HEK293 (cell line): ENCODE data around the gene SH3TC1.

ENCODE experiments used
- CTCF ChIA-PET: fragments of 350-600 bp; formaldehyde crosslinking; extraction: SDS; loops from one replicate; lab custom pipeline; 2021; ENCODE audit warnings: antibody characterized with exemption; lab: Yijun Ruan, JAX
- POLR2A ChIA-PET: fragments of 300-600 bp; formaldehyde crosslinking; extraction: SDS; loops from one replicate; lab custom pipeline; 2020; ENCODE audit warnings: antibody characterized with exemption, inconsistent platforms; lab: Yijun Ruan, JAX
- H3K27ac ChIP-seq: fragments of 200-500 bp; sonication (Bioruptor generic); 2 replicates; pipeline ENCODE4 v1.5.1; 2014; ENCODE audit warnings: low read depth, low read length, control low read depth, inconsistent platforms; ENCODE audit errors: extremely low read depth
- H3K36me3 ChIP-seq, 2 experiments: fragments of 200-500 bp in 1 of 2; sonication (Bioruptor generic) in 1 of 2; 1 replicate in 1 of 2; 2 replicates in 1 of 2; pipeline ENCODE4 v1.5.1; 2014 to 2017; ENCODE audit warnings: inconsistent platforms in 2 of 2, low read length in 2 of 2; ENCODE audit not compliant: control insufficient read depth in 2 of 2, insufficient read depth in 1 of 2
- H3K4me1 ChIP-seq: fragments of 200-500 bp; sonication (Bioruptor generic); 2 replicates; pipeline ENCODE4 v1.5.1; 2014; ENCODE audit warnings: mild to moderate bottlenecking, low read length, inconsistent platforms; ENCODE audit not compliant: control insufficient read depth, insufficient read depth
- H3K4me3 ChIP-seq: 2 replicates; pipeline ENCODE4 v1.5.1; 2011; ENCODE audit warnings: low read depth, mild to moderate bottlenecking, control low read depth, low read length, moderate library complexity
- H3K9me3 ChIP-seq: fragments of 200-500 bp; sonication (Bioruptor generic); 2 replicates; pipeline ENCODE4 v1.5.1; 2014; ENCODE audit warnings: low read depth, low read length, inconsistent platforms; ENCODE audit not compliant: control insufficient read depth, insufficient read depth
- HOXC10 ChIP-seq: sonication (generic); formaldehyde crosslinking; IDR thresholded peaks from 2 replicates; pipeline ENCODE4 v1.8.1; 2023; ENCODE audit warnings: mild to moderate bottlenecking, missing genetic modification reagents
- KLF17 ChIP-seq: fragments of 450-650 bp; formaldehyde crosslinking; IDR thresholded peaks from 2 replicates; pipeline ENCODE4 v1.5.1; 2016; ENCODE audit warnings: missing biosample characterization, missing genetic modification characterization
- KLF9 ChIP-seq: fragments of 450-650 bp; formaldehyde crosslinking; IDR thresholded peaks from 2 replicates; pipeline ENCODE4 v1.5.1; 2016; ENCODE audit warnings: missing biosample characterization, missing genetic modification characterization, low read depth
- MYNN ChIP-seq: fragments of 450-650 bp; formaldehyde crosslinking; IDR thresholded peaks from 2 replicates; pipeline ENCODE4 v1.5.1; 2016; ENCODE audit warnings: missing biosample characterization, missing genetic modification characterization, borderline replicate concordance
- MZF1 ChIP-seq: fragments of 450-650 bp; formaldehyde crosslinking; IDR thresholded peaks from 2 replicates; pipeline ENCODE4 v1.5.1; 2017; ENCODE audit warnings: missing biosample characterization, missing genetic modification characterization, borderline replicate concordance
- PRDM4 ChIP-seq: fragments of 450-650 bp; formaldehyde crosslinking; IDR thresholded peaks from 2 replicates; pipeline ENCODE4 v1.5.1; 2017; ENCODE audit warnings: missing biosample characterization, missing genetic modification characterization
- SALL2 ChIP-seq: fragments of 450-650 bp; formaldehyde crosslinking; IDR thresholded peaks from 2 replicates; pipeline ENCODE4 v1.5.0; 2017; ENCODE audit warnings: missing biosample characterization, mild to moderate bottlenecking, missing genetic modification characterization, borderline replicate concordance
- SCRT2 ChIP-seq: fragments of 450-650 bp; formaldehyde crosslinking; IDR thresholded peaks from 2 replicates; pipeline ENCODE4 v1.5.1; 2016; ENCODE audit warnings: missing biosample characterization, missing genetic modification characterization
- SP3 ChIP-seq: fragments of 450-650 bp; formaldehyde crosslinking; IDR thresholded peaks from 2 replicates; pipeline ENCODE4 v1.5.1; 2016; ENCODE audit warnings: missing biosample characterization, missing genetic modification characterization
- ZNF10 ChIP-seq: fragments of 450-650 bp; formaldehyde crosslinking; IDR thresholded peaks from 2 replicates; pipeline ENCODE4 v1.5.1; 2017; ENCODE audit warnings: missing biosample characterization, missing genetic modification characterization
- ZNF169 ChIP-seq: fragments of 450-650 bp; formaldehyde crosslinking; IDR thresholded peaks from 2 replicates; pipeline ENCODE4 v1.5.1; 2016; ENCODE audit warnings: missing biosample characterization, missing genetic modification characterization
- ZNF2 ChIP-seq: fragments of 450-650 bp; formaldehyde crosslinking; IDR thresholded peaks from 2 replicates; pipeline ENCODE4 v1.5.1; 2016; ENCODE audit warnings: missing biosample characterization, missing genetic modification characterization
- ZNF341 ChIP-seq: fragments of 450-650 bp; formaldehyde crosslinking; IDR thresholded peaks from 2 replicates; pipeline ENCODE4; 2016; ENCODE audit warnings: low read depth, missing biosample characterization, missing genetic modification characterization
- ZNF394 ChIP-seq: fragments of 450-650 bp; formaldehyde crosslinking; IDR thresholded peaks from 2 replicates; pipeline ENCODE4 v1.5.1; 2016; ENCODE audit warnings: missing biosample characterization, missing genetic modification characterization, mild to moderate bottlenecking, moderate library complexity, borderline replicate concordance
- ZNF488 ChIP-seq: fragments of 450-650 bp; formaldehyde crosslinking; IDR thresholded peaks from 2 replicates; pipeline ENCODE4 v1.5.1; 2016; ENCODE audit warnings: missing biosample characterization, missing genetic modification characterization
- ZNF514 ChIP-seq: fragments of 450-650 bp; formaldehyde crosslinking; IDR thresholded peaks from 2 replicates; pipeline ENCODE4 v1.5.1; 2016; ENCODE audit warnings: missing biosample characterization, missing genetic modification characterization
- ZNF518A ChIP-seq: fragments of 450-650 bp; formaldehyde crosslinking; conservative IDR thresholded peaks from 2 replicates; pipeline ENCODE4 v1.5.1; 2016; ENCODE audit warnings: low read depth, missing biosample characterization, missing genetic modification characterization
- ZNF558 ChIP-seq: fragments of 450-650 bp; formaldehyde crosslinking; IDR thresholded peaks from 2 replicates; pipeline ENCODE4 v1.5.1; 2016; ENCODE audit warnings: missing biosample characterization, missing genetic modification characterization
- ZNF596 ChIP-seq: fragments of 450-650 bp; IDR thresholded peaks from 2 replicates; pipeline ENCODE4 v1.5.0; 2018; ENCODE audit warnings: missing biosample characterization, mild to moderate bottlenecking, missing genetic modification characterization, moderate library complexity
- ZNF639 ChIP-seq: fragments of 450-650 bp; formaldehyde crosslinking; IDR thresholded peaks from 2 replicates; pipeline ENCODE4 v1.5.1; 2016; ENCODE audit warnings: missing biosample characterization, missing genetic modification characterization
- ZNF677 ChIP-seq: fragments of 450-650 bp; IDR thresholded peaks from 2 replicates; pipeline ENCODE4 v1.5.0; 2018; ENCODE audit warnings: missing biosample characterization, mild to moderate bottlenecking, missing genetic modification characterization, moderate library complexity
- ZNF777 ChIP-seq: fragments of 450-650 bp; formaldehyde crosslinking; IDR thresholded peaks from 2 replicates; pipeline ENCODE4 v1.5.1; 2017; ENCODE audit warnings: missing biosample characterization, missing genetic modification characterization, borderline replicate concordance

SH3TC1 gene

GRCh38 chr4:8222609-8223388 is 23.7 kb downstream of the SH3TC1 start:
- Histone ChIP-seq H3K4me1 (no peaks in the 10 kb centered on the region), H3K4me3 (no peak overlapping the region), H3K9me3 (no peaks in the 10 kb centered on the region), H3K27ac (no peak overlapping the region), H3K36me3 (peaks cover 0 to 11% of the 10 kb centered on the region in 2 experiments; a peak in 1 of 3 replicates)
- ChIA-PET CTCF (no interaction called here), POLR2A (interaction anchor here (0.6 kb wide), 1 partner anchor 15 kb away, joined by 5 read pairs; no protein-coding TSS in a partner anchor)
- TF ChIP-seq ZNF341 (tag by site-specific recombination) (no peak), ZNF169 (tag by site-specific recombination) (no peak), SALL2 (tag by site-specific recombination) (no peak), KLF17 (tag by site-specific recombination) (no peak), ZNF394 (no peak), SCRT2 (tag by site-specific recombination) (no peak), ZNF10 (tag by site-specific recombination) (no peak), ZNF2 (tag by site-specific recombination) (no peak)

GRCh38 chr4:8224267-8224974 is 25.3 kb downstream of the SH3TC1 start:
- Histone ChIP-seq H3K27ac (no peak overlapping the region), H3K36me3 (peaks cover 0 to 11% of the 10 kb centered on the region in 2 experiments; a peak in 1 of 3 replicates), H3K9me3 (no peaks in the 10 kb centered on the region), H3K4me3 (no peak overlapping the region), H3K4me1 (no peaks in the 10 kb centered on the region)
- CTCF ChIA-PET = no interaction called here
- POLR2A ChIA-PET = interaction anchor here (0.9 kb wide), 1 partner anchor 48 kb away, joined by 3 read pairs; no protein-coding TSS in a partner anchor
- TF ChIP-seq ZNF677 (tag by site-specific recombination) = no peak
- TF ChIP-seq ZNF394 = no peak
- no peak for TF ChIP-seq ZNF518A
- no peak for TF ChIP-seq SP3 (tag by site-specific recombination)
- TF ChIP-seq ZNF488 (tag by site-specific recombination) = no peak
- TF ChIP-seq PRDM4 = no peak
- no peak for TF ChIP-seq ZNF514 (tag by site-specific recombination)
- no peak for TF ChIP-seq MZF1 (tag by site-specific recombination)
- no peak for TF ChIP-seq HOXC10 (CRISPR knock-in tag)
- TF ChIP-seq ZNF639 = no peak
- no peak for TF ChIP-seq ZNF777
- no peak for TF ChIP-seq KLF9
- TF ChIP-seq ZNF596 (tag by site-specific recombination) = no peak
- TF ChIP-seq MYNN (tag by site-specific recombination) = no peak
- no peak for TF ChIP-seq ZNF558 (tag by site-specific recombination)
